NCI-H1092 (cell line): ENCODE measurements around the gene UHMK1.
A peak's percentile ranks its signal among the peaks of the same experiment; 100 is the strongest.

ENCODE experiments used
- DNase-seq: peaks from one replicate; lab custom pipeline; 2025; lab: John Stamatoyannopoulos, UW

Gene UHMK1

GRCh38 chr1:162530307-162530987 is 32.8 kb downstream of the UHMK1 start:
- no peak for DNase-seq

DNA sequence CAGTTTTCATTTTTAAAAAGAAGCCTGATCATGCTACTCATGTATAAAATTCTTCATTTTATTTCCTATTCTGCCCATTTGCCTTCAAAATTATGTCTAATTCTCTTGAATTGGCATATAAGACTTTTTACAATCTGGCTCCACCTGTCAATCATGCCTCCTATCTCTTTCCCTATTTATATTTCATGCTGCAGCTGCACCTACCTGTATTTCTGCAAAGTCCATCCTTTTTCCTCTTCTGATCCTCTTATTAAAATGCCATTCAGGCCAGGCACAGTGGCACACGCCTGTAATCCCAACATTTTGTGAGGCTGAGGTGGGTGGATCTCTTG is 33.3 kb downstream of the UHMK1 start:
- DNase-seq, result no peak

- DNase-seq, result no peak
Measured at GRCh38 chr1:162535501-162535900, 37.9 kb downstream of the UHMK1 start.

- no peak for DNase-seq
Measured at GRCh38 chr1:162536511-162536910, 38.9 kb downstream of the UHMK1 start.

GRCh38 chr1:162537216-162537615 is 39.6 kb downstream of the UHMK1 start:
- DNase-seq, result no peak

- no peak for DNase-seq
Measured at GRCh38 chr1:162538815-162539431, 41.3 kb downstream of the UHMK1 start.

- no peak for DNase-seq
Measured at GRCh38 chr1:162541619-162542141, 44.1 kb downstream of the UHMK1 start.

DNA sequence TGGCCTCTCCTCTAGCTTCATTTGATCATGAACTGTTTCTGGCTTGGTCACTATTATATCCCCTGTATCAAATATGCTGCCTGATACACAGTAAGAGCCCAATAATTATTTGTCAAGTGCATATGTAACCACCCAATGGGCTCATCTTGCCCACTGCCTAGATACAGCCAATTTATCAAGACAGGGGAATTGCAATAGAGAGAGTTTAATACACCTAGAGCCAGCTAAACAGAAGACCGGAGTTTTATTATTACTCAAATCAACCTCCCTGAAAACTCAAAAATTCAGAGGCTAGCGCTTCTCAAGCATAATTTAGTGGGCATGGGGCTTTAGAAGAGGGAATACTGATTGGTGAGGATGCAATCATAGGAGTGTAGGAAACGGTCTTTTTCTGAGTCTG is 45.6 kb downstream of the UHMK1 start:
- no peak for DNase-seq

DNA sequence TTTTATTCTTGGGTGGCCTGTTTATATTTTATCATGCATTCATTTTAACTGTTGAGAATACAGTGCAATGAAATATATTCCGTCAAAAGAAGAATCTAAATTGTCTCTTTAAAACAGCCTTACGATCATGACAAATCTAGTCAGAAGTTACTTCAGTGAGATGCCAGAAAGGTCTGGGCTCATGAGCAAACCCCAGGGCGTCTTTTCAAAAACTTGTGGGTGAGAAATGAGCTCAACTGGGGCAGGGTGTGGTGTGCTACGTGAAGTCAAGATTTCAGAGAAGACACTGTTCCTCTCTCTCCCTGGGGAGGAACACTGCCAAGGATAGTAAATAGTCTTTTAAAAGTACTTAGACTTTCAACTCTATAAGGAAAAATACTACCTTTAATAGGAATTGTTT is 50.6 kb downstream of the UHMK1 start:
- DNase-seq, result no peak

- no peak for DNase-seq
Measured at GRCh38 chr1:162549001-162549400, 51.4 kb downstream of the UHMK1 start.

GRCh38 chr1:162550925-162551324 is 53.3 kb downstream of the UHMK1 start:
- no peak for DNase-seq

DNA sequence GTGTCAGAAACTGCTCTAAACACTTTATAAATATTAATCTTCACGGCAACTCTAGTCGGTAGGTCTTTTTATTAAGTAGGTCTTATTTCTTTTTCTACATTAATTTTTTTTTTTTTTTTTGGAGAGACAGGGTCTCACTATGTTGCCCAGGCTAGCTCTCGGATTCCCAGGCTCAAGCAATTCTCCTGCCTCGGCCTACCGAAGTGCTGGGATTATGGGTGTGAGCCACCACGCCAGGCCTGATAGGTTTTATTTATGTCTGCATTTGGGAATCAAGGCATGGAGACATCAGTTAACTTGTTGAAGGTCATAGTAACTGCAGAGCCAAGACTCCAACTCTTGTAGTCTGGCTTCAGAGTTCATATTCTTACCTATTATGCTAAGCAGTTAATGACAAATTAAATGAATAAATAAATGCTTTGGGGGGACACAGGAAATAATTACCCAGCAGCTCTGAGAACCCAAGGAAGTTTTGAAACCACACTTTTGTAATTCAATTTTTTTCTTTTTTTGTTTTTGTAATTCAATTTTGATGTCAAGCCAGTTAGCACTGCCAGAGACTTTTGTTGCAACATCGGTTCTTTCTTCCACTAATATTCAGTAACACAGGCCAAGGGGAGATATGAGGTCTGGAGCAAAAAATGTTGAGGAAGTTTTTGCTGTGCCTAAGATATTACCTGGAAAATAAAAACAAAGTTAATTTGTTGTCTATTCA is 54.5 kb downstream of the UHMK1 start:
- no peak for DNase-seq

GRCh38 chr1:162552684-162553252 is 55.1 kb downstream of the UHMK1 start:
- no peak for DNase-seq

GRCh38 chr1:162554258-162554657 is 56.6 kb downstream of the UHMK1 start:
- DNase-seq, result no peak

- no peak for DNase-seq
Measured at GRCh38 chr1:162557536-162557935, 59.9 kb downstream of the UHMK1 start.

DNA sequence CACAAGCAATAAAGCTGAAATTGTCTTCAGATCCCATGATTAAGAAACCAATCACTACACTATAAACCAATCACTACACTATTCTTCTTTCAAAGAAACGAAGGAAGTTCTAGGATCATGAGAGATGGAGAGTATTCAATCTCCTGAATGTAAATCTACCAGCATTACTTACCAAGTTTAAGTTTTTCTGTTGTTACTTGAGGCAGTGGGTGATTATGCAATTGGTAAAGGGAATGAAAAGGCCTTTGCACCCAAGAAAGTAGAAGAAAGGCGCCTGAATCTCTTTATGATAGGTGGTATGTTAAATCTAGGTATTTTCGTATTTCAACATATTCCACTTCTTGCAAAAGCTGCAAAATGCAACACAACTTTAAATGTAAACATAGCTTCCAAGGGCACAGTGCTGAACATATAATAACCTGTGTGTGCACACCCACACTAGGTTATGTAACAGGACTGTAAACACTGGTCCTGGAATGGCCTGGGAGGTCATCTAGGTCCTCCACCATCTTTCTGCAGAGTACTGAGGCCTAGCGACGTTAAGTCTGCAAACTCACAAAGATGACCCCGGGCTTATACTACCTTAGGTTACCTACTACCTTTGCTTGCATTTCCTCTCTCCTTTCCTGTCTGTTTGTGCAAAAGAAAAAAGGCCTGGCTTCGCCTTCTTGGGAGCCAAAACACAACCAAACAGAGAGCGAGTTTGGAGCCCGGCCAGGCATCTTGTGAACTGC is 62.9 kb downstream of the UHMK1 start:
- no peak for DNase-seq

GRCh38 chr1:162561037-162561615 is 63.5 kb downstream of the UHMK1 start:
- DNase-seq, result peak; percentile 97

- DNase-seq, result no peak
Measured at GRCh38 chr1:162561616-162562469, 64.2 kb downstream of the UHMK1 start, which contains the start of gene UAP1. Gene UAP1 (plus strand): TSS chr1:162561722. CDS start chr1:162566069, 4,347 bp downstream.

- no peak for DNase-seq
Measured at GRCh38 chr1:162562470-162562828, 64.8 kb downstream of the UHMK1 start.

DNA sequence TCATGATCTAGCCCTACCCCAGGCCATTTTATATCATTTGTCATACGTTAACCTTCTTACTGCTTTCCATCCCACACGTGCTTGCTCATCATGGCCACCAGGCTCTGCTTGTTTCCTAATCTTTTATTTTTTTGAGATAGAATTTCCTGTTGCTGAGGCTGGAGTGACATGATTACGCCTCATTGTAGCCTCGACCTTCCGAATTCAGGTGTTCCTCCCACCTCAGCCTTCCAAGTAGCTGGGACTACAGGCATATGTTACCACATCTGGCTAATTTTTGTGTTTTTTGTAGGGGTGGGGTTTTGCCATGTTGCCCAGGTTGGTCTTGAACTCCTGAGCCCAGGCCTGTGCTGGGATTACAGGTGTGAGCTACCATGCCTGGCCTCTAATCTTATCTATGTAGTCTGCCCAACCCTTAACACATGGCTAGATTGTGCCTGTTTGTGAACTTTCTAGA is 67.2 kb downstream of the UHMK1 start:
- DNase-seq, result no peak

- no peak for DNase-seq
Measured at GRCh38 chr1:162565460-162565859, 67.8 kb downstream of the UHMK1 start.
